Neutrophil (primary cell): ENCODE measurements around the gene TJP2.

Experiments used
- H3K27ac ChIP-seq: fragments of 200-600 bp; sonication (generic); 2 replicates; pipeline ENCODE4 v1.5.1; 2016; ENCODE audit warnings: mild to moderate bottlenecking, moderate library complexity
- H3K27me3 ChIP-seq: fragments of 200-600 bp; sonication (generic); 2 replicates; pipeline ENCODE4 v1.6.0; 2016; ENCODE audit warnings: mild to moderate bottlenecking
- H3K36me3 ChIP-seq: fragments of 200-600 bp; sonication (generic); 2 replicates; pipeline ENCODE4 v1.5.1; 2017
- H3K4me1 ChIP-seq, 2 experiments: fragments of 200-600 bp in 1 of 2; sonication (generic) in 1 of 2; 1 replicate in 1 of 2; 2 replicates in 1 of 2; pipeline versions ENCODE4 v1.5.1 to v1.6.1; 2013 to 2016; ENCODE audit warnings: low read depth in 1 of 2, low read length in 1 of 2, mild to moderate bottlenecking in 1 of 2, moderate library complexity in 1 of 2; ENCODE audit not compliant: control insufficient read depth in 1 of 2, insufficient read depth in 1 of 2
- H3K4me3 ChIP-seq, 2 experiments: fragments of 200-600 bp in 1 of 2; sonication (generic) in 1 of 2; 1 replicate in 1 of 2; 2 replicates in 1 of 2; pipeline ENCODE4 v1.5.1; 2013 to 2016; ENCODE audit warnings: low read depth in 1 of 2, low read length in 1 of 2, mild to moderate bottlenecking in 1 of 2, moderate library complexity in 1 of 2
- H3K9me3 ChIP-seq: fragments of 200-600 bp; sonication (generic); 2 replicates; pipeline ENCODE4 v1.5.1; 2016
- TF ChIP-seq, protein P1 (sequence below): fragments of 200-600 bp; sonication (generic); IDR thresholded peaks from 2 replicates; pipeline ENCODE4 v1.5.1; 2016; ENCODE audit warnings: antibody characterized with exemption

The TJP2 gene

GRCh38 chr9:69246629-69247028, 72.6 kb downstream of the TJP2 start:
- TF ChIP-seq, protein P1, sequence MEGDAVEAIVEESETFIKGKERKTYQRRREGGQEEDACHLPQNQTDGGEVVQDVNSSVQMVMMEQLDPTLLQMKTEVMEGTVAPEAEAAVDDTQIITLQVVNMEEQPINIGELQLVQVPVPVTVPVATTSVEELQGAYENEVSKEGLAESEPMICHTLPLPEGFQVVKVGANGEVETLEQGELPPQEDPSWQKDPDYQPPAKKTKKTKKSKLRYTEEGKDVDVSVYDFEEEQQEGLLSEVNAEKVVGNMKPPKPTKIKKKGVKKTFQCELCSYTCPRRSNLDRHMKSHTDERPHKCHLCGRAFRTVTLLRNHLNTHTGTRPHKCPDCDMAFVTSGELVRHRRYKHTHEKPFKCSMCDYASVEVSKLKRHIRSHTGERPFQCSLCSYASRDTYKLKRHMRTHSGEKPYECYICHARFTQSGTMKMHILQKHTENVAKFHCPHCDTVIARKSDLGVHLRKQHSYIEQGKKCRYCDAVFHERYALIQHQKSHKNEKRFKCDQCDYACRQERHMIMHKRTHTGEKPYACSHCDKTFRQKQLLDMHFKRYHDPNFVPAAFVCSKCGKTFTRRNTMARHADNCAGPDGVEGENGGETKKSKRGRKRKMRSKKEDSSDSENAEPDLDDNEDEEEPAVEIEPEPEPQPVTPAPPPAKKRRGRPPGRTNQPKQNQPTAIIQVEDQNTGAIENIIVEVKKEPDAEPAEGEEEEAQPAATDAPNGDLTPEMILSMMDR, result no peak
- H3K9me3 ChIP-seq, result no peaks in the 10 kb centered on the region
- H3K4me3 ChIP-seq, result no peak overlapping the region
- H3K27me3 ChIP-seq, result no peaks in the 10 kb centered on the region
- no peaks in the 10 kb centered on the region for H3K4me1 ChIP-seq
- H3K36me3 ChIP-seq, result peaks cover 58% of the 10 kb centered on the region
- H3K27ac ChIP-seq, result no peak overlapping the region

DNA sequence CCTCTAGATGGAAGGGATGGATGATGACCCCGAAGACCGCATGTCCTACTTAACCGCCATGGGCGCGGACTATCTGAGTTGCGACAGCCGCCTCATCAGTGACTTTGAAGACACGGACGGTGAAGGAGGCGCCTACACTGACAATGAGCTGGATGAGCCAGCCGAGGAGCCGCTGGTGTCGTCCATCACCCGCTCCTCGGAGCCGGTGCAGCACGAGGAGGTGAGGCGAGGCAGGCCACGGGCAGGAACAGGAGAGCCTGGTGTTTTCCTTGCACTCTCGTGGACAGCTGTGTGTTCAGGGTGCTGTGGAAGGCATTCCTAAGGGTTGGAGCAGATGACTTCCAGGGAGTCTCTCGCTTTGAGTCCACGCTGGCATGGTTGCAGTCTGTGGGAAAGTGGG, 73.9 kb downstream of the TJP2 start:
- H3K4me1 ChIP-seq, result no peaks in the 10 kb centered on the region
- H3K9me3 ChIP-seq, result no peaks in the 10 kb centered on the region
- H3K36me3 ChIP-seq, result peaks cover 61% of the 10 kb centered on the region
- H3K4me3 ChIP-seq, result no peak overlapping the region
- no peak overlapping the region for H3K27ac ChIP-seq
- no peaks in the 10 kb centered on the region for H3K27me3 ChIP-seq
- TF ChIP-seq, protein P1, result no peak

GRCh38 chr9:69249337-69249736, 75.3 kb downstream of the TJP2 start:
- Histone ChIP-seq H3K4me3 (no peak overlapping the region), H3K9me3 (no peaks in the 10 kb centered on the region), H3K4me1 (no peaks in the 10 kb centered on the region), H3K27ac (no peak overlapping the region), H3K27me3 (no peaks in the 10 kb centered on the region), H3K36me3 (peaks cover 73% of the 10 kb centered on the region)
- TF ChIP-seq, protein P1, result no peak

- peaks cover 78% of the 10 kb centered on the region for H3K36me3 ChIP-seq
- H3K27me3 ChIP-seq, result no peaks in the 10 kb centered on the region
- H3K27ac ChIP-seq, result no peak overlapping the region
- no peaks in the 10 kb centered on the region for H3K4me1 ChIP-seq
- no peak overlapping the region for H3K4me3 ChIP-seq
- TF ChIP-seq, protein P1, result no peak
- no peaks in the 10 kb centered on the region for H3K9me3 ChIP-seq
Observed at GRCh38 chr9:69250681-69251080, 76.6 kb downstream of the TJP2 start.

- Histone ChIP-seq H3K27ac (no peak overlapping the region), H3K36me3 (peaks cover 65% of the 10 kb centered on the region), H3K4me3 (no peak overlapping the region), H3K9me3 (no peaks in the 10 kb centered on the region), H3K27me3 (no peaks in the 10 kb centered on the region), H3K4me1 (no peaks in the 10 kb centered on the region)
- TF ChIP-seq, protein P1, result no peak
Observed at GRCh38 chr9:69252436-69252835, 78.4 kb downstream of the TJP2 start.

GRCh38 chr9:69253057-69253456, 79.0 kb downstream of the TJP2 start:
- peaks cover 61% of the 10 kb centered on the region for H3K36me3 ChIP-seq
- H3K27ac ChIP-seq, result no peak overlapping the region
- no peaks in the 10 kb centered on the region for H3K27me3 ChIP-seq
- no peaks in the 10 kb centered on the region for H3K4me1 ChIP-seq
- no peaks in the 10 kb centered on the region for H3K9me3 ChIP-seq
- TF ChIP-seq, protein P1, result no peak
- H3K4me3 ChIP-seq, result no peak overlapping the region
